CD8-positive, alpha-beta memory T cell (primary cell): ENCODE results near the gene CTSL. TPM values are rescaled to one million over a fixed set of nuclear protein-coding genes. Genes with fewer than 3 reads are reported as not detected.

Experiments used
- CTCF ChIA-PET: fragments of 350-600 bp; sonication (Branson Sonifier 250); formaldehyde crosslinking; loops from one replicate; lab custom pipeline; 2021; ENCODE audit warnings: antibody characterized with exemption; lab: Charles Lee
- POLR2A ChIA-PET: fragments of 350-600 bp; sonication (Branson Sonifier 250); formaldehyde crosslinking; loops from one replicate; lab custom pipeline; 2021; ENCODE audit warnings: antibody characterized with exemption; lab: Charles Lee
- DNase-seq, 5 donors: peaks; one replicate each; pipeline versions ENCODE4 v3.0.0 to v3.0.0-alpha.2; 2020 to 2022; ENCODE audit warnings: mixed read lengths in 1 of 5
- H3K27ac ChIP-seq: one replicate; pipeline ENCODE4 v1.7.0; 2013; ENCODE audit warnings: low read depth, mild to moderate bottlenecking, low read length, moderate library complexity
- H3K27me3 ChIP-seq: 2 replicates; pipeline ENCODE4 v1.7.0; 2013; ENCODE audit warnings: low read length, mild to moderate bottlenecking; ENCODE audit not compliant: insufficient read depth, poor library complexity, severe bottlenecking
- H3K36me3 ChIP-seq: 2 replicates; pipeline ENCODE4 v1.7.0; 2013; ENCODE audit warnings: mild to moderate bottlenecking, low read length, moderate library complexity; ENCODE audit not compliant: insufficient read depth
- H3K4me1 ChIP-seq: 2 replicates; pipeline ENCODE4 v1.7.0; 2013; ENCODE audit warnings: mild to moderate bottlenecking, low read length, moderate library complexity; ENCODE audit not compliant: insufficient read depth
- H3K4me3 ChIP-seq: 2 replicates; pipeline ENCODE4 v1.7.0; 2013; ENCODE audit warnings: mild to moderate bottlenecking, low read length
- H3K9me3 ChIP-seq: 2 replicates; pipeline ENCODE4 v1.7.0; 2013; ENCODE audit warnings: mild to moderate bottlenecking, low read length
- H3K27ac Mint-ChIP-seq, 8 donors: one replicate each; pipeline ENCODE4 v1.8.0; 2020 to 2021; ENCODE audit warnings: mixed read lengths in 8 of 8, mild to moderate bottlenecking in 6 of 8, inconsistent platforms in 3 of 8, moderate library complexity in 3 of 8
- H3K27me3 Mint-ChIP-seq, 2 donors: one replicate each; pipeline ENCODE4 v1.8.0; 2020 to 2021; ENCODE audit warnings: mixed read lengths in 2 of 2, mild to moderate bottlenecking in 1 of 2, moderate library complexity in 1 of 2
- H3K36me3 Mint-ChIP-seq, 3 donors: one replicate each; pipeline ENCODE4 v1.8.0; 2020 to 2021; ENCODE audit warnings: mixed read lengths in 3 of 3, inconsistent platforms in 1 of 3, mild to moderate bottlenecking in 1 of 3
- H3K4me1 Mint-ChIP-seq, 3 donors: one replicate each; pipeline ENCODE4 v1.8.0; 2020 to 2021; ENCODE audit warnings: mixed read lengths in 3 of 3, inconsistent platforms in 1 of 3, mild to moderate bottlenecking in 1 of 3
- H3K4me3 Mint-ChIP-seq, 7 donors: one replicate each; pipeline ENCODE4 v1.8.0; 2020 to 2021; ENCODE audit warnings: mixed read lengths in 7 of 7, mild to moderate bottlenecking in 6 of 7, moderate library complexity in 4 of 7, inconsistent platforms in 2 of 7
- H3K9me3 Mint-ChIP-seq, 5 donors: one replicate each; pipeline ENCODE4 v1.8.0; 2020 to 2022; ENCODE audit warnings: mixed read lengths in 5 of 5, mild to moderate bottlenecking in 3 of 5, moderate library complexity in 2 of 5, inconsistent platforms in 1 of 5
- polyA plus RNA-seq: library from polyadenylated mRNA; unstranded; fragments of 300-500 nt; fragmentation: Illumina TruSeq; gene quantifications from one replicate; pipeline ENCODE4 v1.2.3, GENCODE V29; 2021
- total RNA-seq, 2 experiments: library from RNA; stranded (reverse); gene quantifications; one replicate each; pipeline ENCODE4 v1.2.3, GENCODE V29; 2021

CTSL gene
- total and polyA plus RNA-seq, 3 experiments from 2014 or later = 0.82 to 10.7 (median 8.8) TPM

DNA sequence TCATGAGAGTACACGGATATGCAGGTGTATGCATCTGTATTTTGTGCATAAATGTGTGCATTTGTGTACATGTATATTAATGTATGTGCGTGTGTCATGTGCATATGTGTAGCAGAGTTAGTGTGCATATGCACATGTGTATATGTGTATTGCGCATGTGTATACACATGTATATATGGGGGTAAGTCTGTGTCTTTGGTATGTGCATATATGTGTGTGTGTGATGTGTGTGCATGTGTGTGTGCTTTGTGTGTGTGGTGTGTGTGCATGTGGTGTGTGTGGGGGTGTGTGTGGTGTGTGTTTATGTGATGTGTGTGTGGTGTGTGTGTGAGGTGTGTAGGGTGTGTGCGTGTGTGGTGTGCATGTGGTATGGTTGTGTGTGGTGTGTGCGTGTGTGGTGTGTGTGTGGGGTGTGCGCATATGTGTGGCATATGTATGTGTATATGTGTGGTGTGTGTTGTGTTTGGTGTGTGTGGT is 13.1 kb upstream of the CTSL start:
- Histone ChIP-seq H3K27ac (no peak overlapping the region), H3K27me3 (no peaks in the 10 kb centered on the region), H3K36me3 (no peaks in the 10 kb centered on the region), H3K4me1 (peaks cover 22% of the 10 kb centered on the region), H3K9me3 (no peaks in the 10 kb centered on the region), H3K4me3 (no peak overlapping the region)
- Mint-ChIP-seq H3K4me1 (peaks cover 11 to 19% (median 12%) of the 10 kb centered on the region in 3 donors), H3K36me3 (no peaks in the 10 kb centered on the region), H3K27me3 (peaks cover 0 to 1% of the 10 kb centered on the region in 2 donors), H3K9me3 (no peaks in the 10 kb centered on the region), H3K27ac (no peak overlapping the region), H3K4me3 (no peak overlapping the region)
- POLR2A ChIA-PET = no interaction called here
- no peak for DNase-seq
- CTCF ChIA-PET = no interaction called here

DNA sequence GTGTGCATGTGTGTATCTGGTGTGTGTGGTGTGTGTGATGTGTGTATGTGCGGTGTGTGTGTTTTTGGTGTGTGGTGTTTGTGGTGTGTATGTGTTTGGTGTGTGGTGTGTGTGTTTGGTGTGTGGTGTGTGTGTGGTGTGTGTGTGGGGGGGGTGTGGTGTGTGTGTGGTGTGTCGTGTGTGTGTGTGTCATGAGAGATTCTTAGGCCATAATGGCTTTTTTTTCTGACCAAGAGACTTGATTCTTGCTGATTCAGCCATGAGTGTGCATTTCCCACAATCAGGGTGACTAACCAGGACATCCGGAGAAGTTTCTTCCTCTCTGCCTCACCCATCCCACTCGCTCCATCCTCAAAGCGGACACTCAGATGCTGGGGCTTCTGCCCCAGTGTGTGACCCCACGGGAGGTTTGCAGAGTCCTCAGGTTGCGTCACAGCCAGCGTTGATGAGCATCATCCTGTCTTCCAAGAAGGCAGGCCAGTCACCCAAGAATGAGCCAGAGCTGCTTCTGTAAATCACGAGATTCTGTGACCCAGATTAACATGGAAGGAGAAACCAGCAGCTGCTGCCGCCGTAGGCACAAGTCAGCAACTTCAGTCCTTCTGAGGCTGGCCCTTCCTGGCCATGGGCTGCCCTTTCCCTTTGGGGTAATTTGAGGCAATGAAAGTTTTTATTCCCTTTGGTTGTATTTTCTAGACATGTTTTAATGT is 12.5 kb upstream of the CTSL start:
- H3K27me3 ChIP-seq = no peaks in the 10 kb centered on the region
- no peaks in the 10 kb centered on the region for H3K36me3 ChIP-seq
- CTCF ChIA-PET = no interaction called here
- Mint-ChIP-seq H3K36me3 (no peaks in the 10 kb centered on the region), H3K4me3 (no peak overlapping the region), H3K9me3 (no peaks in the 10 kb centered on the region), H3K27me3 (peaks cover 0 to 2% of the 10 kb centered on the region in 2 donors), H3K27ac (no peak overlapping the region), H3K4me1 (peaks cover 11 to 16% (median 12%) of the 10 kb centered on the region in 3 donors)
- H3K9me3 ChIP-seq = no peaks in the 10 kb centered on the region
- peaks cover 19% of the 10 kb centered on the region for H3K4me1 ChIP-seq
- POLR2A ChIA-PET = no interaction called here
- no peak overlapping the region for H3K27ac ChIP-seq
- H3K4me3 ChIP-seq = no peak overlapping the region
- DNase-seq = no peak

DNA sequence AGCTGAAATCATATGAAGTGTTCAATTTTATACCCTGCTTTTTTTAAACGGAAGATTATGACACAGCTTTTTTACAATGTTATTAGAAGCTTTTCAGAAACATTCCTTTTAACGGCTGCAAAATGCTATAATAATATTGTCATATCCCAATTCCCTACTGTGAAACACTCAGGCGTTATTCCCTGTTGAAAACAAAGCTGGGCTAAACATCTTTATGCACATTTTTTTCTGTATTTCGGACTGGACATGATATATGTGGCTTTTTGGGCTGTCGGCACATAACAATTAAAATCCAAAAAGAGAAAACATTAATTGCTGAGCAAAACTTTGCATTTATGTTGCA is 12.0 kb upstream of the CTSL start:
- Histone ChIP-seq H3K36me3 (no peaks in the 10 kb centered on the region), H3K4me1 (peaks cover 14% of the 10 kb centered on the region), H3K4me3 (no peak overlapping the region), H3K27me3 (no peaks in the 10 kb centered on the region), H3K27ac (no peak overlapping the region), H3K9me3 (no peaks in the 10 kb centered on the region)
- Mint-ChIP-seq H3K27me3 (peaks cover 0 to 3% of the 10 kb centered on the region in 2 donors), H3K4me3 (no peak overlapping the region), H3K9me3 (no peaks in the 10 kb centered on the region), H3K27ac (no peak overlapping the region), H3K36me3 (no peaks in the 10 kb centered on the region), H3K4me1 (peaks cover 7 to 11% (median 8%) of the 10 kb centered on the region in 3 donors)
- no peak for DNase-seq
- ChIA-PET POLR2A (no interaction called here), CTCF (no interaction called here)

DNA sequence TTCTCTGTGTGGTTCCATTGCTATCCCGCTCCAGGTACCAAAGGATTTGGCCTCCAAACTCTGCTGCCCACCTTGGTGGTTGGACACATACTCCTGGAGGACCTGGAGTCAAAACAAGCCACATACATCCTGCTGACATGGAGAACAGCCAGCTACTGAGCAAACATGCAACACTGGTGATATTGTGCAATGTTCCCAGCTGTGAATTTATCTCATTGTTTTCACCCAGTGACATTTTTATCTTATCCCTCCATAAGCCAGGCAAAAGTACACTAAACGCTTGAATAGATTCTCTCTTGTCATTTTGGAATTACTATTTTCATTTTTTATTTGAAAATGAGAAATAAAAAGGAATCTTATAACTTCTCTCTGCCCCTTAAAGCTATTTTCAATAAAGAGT is 11.1 kb upstream of the CTSL start:
- no peaks in the 10 kb centered on the region for H3K36me3 Mint-ChIP-seq
- H3K4me1 ChIP-seq = peaks cover 6% of the 10 kb centered on the region
- no peak overlapping the region for H3K27ac ChIP-seq
- ChIA-PET CTCF (no interaction called here), POLR2A (no interaction called here)
- H3K27me3 Mint-ChIP-seq = peaks cover 0 to 3% of the 10 kb centered on the region in 2 donors
- no peak overlapping the region for H3K27ac Mint-ChIP-seq
- no peaks in the 10 kb centered on the region for H3K9me3 ChIP-seq
- no peak overlapping the region for H3K4me3 Mint-ChIP-seq
- H3K4me3 ChIP-seq = no peak overlapping the region
- H3K9me3 Mint-ChIP-seq = no peaks in the 10 kb centered on the region
- H3K4me1 Mint-ChIP-seq = peaks cover 0 to 3% (median 2%) of the 10 kb centered on the region in 3 donors
- H3K36me3 ChIP-seq = no peaks in the 10 kb centered on the region
- no peak for DNase-seq
- H3K27me3 ChIP-seq = no peaks in the 10 kb centered on the region

DNA sequence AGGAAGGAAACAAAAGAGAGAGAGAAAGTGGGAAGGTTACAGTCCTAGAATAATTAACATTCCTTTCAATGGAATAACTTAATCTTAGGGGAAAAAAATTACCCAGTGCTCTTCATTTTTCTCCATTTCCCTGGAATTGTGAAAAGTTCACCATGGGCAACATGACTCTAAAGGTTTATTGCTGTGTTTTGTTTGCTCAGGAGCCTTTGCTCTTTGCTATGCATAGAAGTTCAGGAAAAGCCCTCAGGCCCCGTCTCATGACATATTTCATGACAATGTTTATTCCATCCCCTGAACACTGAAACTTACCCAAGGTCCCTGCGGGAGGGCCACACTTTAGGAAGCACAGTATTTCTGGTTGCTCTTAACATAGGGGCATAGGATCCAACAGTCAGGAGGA is 9.8 kb upstream of the CTSL start:
- no peak overlapping the region for H3K27ac Mint-ChIP-seq
- H3K9me3 Mint-ChIP-seq = no peaks in the 10 kb centered on the region
- ChIA-PET POLR2A (no interaction called here), CTCF (no interaction called here)
- H3K27me3 Mint-ChIP-seq = peaks cover 0 to 3% of the 10 kb centered on the region in 2 donors
- DNase-seq = no peak
- H3K36me3 ChIP-seq = no peaks in the 10 kb centered on the region
- no peak overlapping the region for H3K4me3 ChIP-seq
- H3K4me3 Mint-ChIP-seq = no peak overlapping the region
- H3K36me3 Mint-ChIP-seq = no peaks in the 10 kb centered on the region
- no peak overlapping the region for H3K27ac ChIP-seq
- no peaks in the 10 kb centered on the region for H3K4me1 Mint-ChIP-seq
- H3K4me1 ChIP-seq = no peaks in the 10 kb centered on the region
- no peaks in the 10 kb centered on the region for H3K27me3 ChIP-seq
- no peaks in the 10 kb centered on the region for H3K9me3 ChIP-seq

DNA sequence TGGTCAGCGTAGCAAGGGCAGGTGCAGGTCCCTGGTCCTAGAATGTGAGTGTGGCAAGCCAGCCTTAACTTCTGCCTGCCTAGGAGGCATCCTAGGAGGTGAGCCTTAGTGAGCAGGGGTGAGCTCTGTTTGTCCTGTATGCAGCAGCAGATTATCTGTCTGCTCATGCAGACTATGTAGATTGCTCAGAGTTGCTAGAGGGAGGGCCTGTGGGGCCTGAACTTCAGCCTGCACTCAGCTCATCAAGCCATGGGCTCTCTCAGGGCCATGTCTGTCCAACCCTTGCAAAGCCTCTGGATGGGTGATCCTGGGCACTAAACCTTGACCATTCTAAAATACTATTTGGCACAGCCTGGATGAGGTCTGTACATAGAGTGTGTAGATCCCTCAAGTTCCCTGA is 8.5 kb upstream of the CTSL start:
- POLR2A ChIA-PET = no interaction called here
- H3K9me3 Mint-ChIP-seq = no peaks in the 10 kb centered on the region

DNA sequence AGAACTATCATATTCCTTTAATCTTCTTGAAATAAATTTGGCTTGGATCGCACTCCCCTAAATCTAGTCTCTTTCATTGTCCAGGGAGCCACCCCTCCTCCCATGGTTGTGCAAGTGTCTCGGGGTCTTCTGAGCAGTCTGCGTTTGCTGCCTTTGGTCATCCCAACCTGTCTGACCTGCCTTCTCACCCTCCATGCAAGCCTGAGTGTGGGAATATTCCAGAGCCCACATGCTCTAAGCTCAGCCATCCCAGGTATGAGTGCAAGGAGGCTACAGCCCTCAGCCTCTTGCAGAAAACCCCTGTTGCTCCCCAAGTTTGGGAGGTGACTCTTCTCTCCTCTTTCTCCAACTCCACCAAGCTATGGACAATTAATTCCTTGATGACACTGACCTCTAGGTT is 7.7 kb upstream of the CTSL start:
- H3K9me3 Mint-ChIP-seq = no peaks in the 10 kb centered on the region
- no peaks in the 10 kb centered on the region for H3K36me3 ChIP-seq
- no peaks in the 10 kb centered on the region for H3K4me1 Mint-ChIP-seq
- H3K27ac Mint-ChIP-seq = no peak overlapping the region
- H3K9me3 ChIP-seq = no peaks in the 10 kb centered on the region
- H3K4me3 ChIP-seq = no peak overlapping the region
- no peaks in the 10 kb centered on the region for H3K27me3 ChIP-seq
- ChIA-PET POLR2A (no interaction called here), CTCF (no interaction called here)
- H3K4me1 ChIP-seq = no peaks in the 10 kb centered on the region
- no peak for DNase-seq
- no peak overlapping the region for H3K27ac ChIP-seq
- H3K36me3 Mint-ChIP-seq = no peaks in the 10 kb centered on the region
- no peak overlapping the region for H3K4me3 Mint-ChIP-seq
- H3K27me3 Mint-ChIP-seq = peaks cover 3% of the 10 kb centered on the region in 2 donors

More for the DNA sequence above, 8.5 kb upstream of the CTSL start:
- no peaks in the 10 kb centered on the region for H3K27me3 ChIP-seq
- no peak overlapping the region for H3K4me3 ChIP-seq
- H3K27ac Mint-ChIP-seq = no peak overlapping the region
- no peak overlapping the region for H3K4me3 Mint-ChIP-seq
- DNase-seq = no peak
- CTCF ChIA-PET = no interaction called here
- H3K9me3 ChIP-seq = no peaks in the 10 kb centered on the region
- H3K27me3 Mint-ChIP-seq = peaks cover 0 to 3% of the 10 kb centered on the region in 2 donors
- H3K4me1 Mint-ChIP-seq = no peaks in the 10 kb centered on the region
- H3K36me3 ChIP-seq = no peaks in the 10 kb centered on the region
- no peaks in the 10 kb centered on the region for H3K4me1 ChIP-seq
- no peak overlapping the region for H3K27ac ChIP-seq
- H3K36me3 Mint-ChIP-seq = no peaks in the 10 kb centered on the region

DNA sequence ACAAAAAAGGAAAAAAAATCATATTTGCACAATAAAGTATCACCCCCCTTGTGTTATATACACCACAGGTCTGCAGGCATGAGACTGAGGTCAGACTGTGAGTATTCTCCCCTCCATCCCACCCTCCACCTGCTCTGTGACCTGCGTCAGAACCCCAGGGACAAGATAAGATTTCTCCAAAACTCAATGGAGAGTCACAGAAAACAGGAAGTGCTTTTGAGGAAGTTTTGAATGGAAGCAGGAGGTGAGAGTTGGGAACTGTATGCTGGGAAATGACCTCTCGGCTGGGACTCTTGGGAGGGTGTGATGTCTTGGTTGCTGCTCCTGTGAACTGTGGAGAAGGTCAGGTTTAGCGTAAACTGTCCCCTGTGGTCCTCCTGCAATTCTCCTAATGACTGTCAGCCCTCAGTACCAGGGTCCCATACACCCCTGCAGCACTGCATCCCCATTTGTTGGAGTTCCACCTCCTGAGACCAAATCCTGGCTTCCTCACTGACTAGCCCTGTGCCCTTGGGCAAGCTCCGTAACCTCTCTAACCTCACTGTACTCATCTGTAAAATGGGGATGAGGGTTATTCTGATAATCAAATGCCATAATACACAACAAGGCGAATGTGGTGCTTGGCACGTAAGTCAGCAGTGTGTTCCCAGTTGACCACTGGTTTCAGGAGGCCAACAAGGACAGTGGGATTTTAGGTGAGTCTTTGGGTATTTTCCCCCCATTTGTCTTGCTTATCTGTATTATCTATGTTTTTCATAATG is 6.9 kb upstream of the CTSL start:
- Histone ChIP-seq H3K4me1 (no peaks in the 10 kb centered on the region), H3K36me3 (no peaks in the 10 kb centered on the region), H3K4me3 (no peak overlapping the region), H3K9me3 (no peaks in the 10 kb centered on the region), H3K27me3 (no peaks in the 10 kb centered on the region), H3K27ac (no peak overlapping the region)
- H3K9me3 Mint-ChIP-seq = no peaks in the 10 kb centered on the region
- H3K36me3 Mint-ChIP-seq = no peaks in the 10 kb centered on the region
- ChIA-PET CTCF (no interaction called here), POLR2A (no interaction called here)
- peaks cover 4 to 5% of the 10 kb centered on the region in 2 donors for H3K27me3 Mint-ChIP-seq
- DNase-seq = no peak
- no peaks in the 10 kb centered on the region for H3K4me1 Mint-ChIP-seq
- peak overlapping the region in 1 of 8 donors; percentile 42 for H3K27ac Mint-ChIP-seq
- no peak overlapping the region for H3K4me3 Mint-ChIP-seq
